DND-41 (cell line): ENCODE measurements around the gene LUZP2.

Experiments
- EZH2 ChIP-seq: IDR thresholded peaks from 3 replicates; pipeline ENCODE4 v1.6.1; 2012; ENCODE audit warnings: borderline replicate concordance, low read depth, mild to moderate bottlenecking, moderate library complexity, low read length, inconsistent platforms; ENCODE audit not compliant: severe bottlenecking
- TF ChIP-seq, protein P1 (sequence below): IDR thresholded peaks from 2 replicates; pipeline ENCODE4 v1.5.1; 2012; ENCODE audit warnings: borderline replicate concordance, low read length, moderate library complexity, mild to moderate bottlenecking; ENCODE audit not compliant: poor library complexity, severe bottlenecking; ENCODE audit errors: extremely low read depth

DNA sequence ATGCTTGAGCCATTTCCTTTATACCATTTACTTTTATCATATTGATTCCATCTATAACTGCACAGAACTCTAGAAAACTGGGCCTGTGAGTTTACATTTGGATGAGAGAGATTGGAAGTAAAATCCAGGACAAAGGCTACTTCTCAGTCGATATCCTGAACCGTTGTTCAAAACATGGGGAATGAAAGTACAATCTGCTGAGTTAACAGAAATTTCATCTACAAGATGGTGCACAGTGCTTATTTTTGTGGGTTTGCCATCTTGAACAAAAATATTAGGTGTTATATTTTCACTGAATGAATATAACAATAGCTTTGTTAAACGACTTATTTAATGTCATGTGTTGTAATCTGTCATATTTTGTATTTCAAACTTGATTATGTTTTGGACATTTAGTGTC is 622.6 kb downstream of the LUZP2 start:
- no peak for TF ChIP-seq EZH2
- TF ChIP-seq, protein P1, sequence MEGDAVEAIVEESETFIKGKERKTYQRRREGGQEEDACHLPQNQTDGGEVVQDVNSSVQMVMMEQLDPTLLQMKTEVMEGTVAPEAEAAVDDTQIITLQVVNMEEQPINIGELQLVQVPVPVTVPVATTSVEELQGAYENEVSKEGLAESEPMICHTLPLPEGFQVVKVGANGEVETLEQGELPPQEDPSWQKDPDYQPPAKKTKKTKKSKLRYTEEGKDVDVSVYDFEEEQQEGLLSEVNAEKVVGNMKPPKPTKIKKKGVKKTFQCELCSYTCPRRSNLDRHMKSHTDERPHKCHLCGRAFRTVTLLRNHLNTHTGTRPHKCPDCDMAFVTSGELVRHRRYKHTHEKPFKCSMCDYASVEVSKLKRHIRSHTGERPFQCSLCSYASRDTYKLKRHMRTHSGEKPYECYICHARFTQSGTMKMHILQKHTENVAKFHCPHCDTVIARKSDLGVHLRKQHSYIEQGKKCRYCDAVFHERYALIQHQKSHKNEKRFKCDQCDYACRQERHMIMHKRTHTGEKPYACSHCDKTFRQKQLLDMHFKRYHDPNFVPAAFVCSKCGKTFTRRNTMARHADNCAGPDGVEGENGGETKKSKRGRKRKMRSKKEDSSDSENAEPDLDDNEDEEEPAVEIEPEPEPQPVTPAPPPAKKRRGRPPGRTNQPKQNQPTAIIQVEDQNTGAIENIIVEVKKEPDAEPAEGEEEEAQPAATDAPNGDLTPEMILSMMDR, result no peak
